GM23338 (cell line): ENCODE results near the gene SORCS3. TPM values are rescaled to one million over a fixed set of nuclear protein-coding genes. Genes with fewer than 3 reads are reported as not detected.

Experiments used
- ATAC-seq: fragments of 200-7000 bp; cut with Tn5 transposase; 3 replicates; pipeline ENCODE4 v1.9.1; 2020
- DNase-seq: peaks from one replicate; pipeline ENCODE4 v3.0.0-alpha.2; 2015; ENCODE audit warnings: low spot score
- H2AFZ ChIP-seq: fragments of 200-600 bp; sonication (generic); 2 replicates; pipeline ENCODE4 v1.8.0; 2016; ENCODE audit warnings: antibody characterized with exemption, mild to moderate bottlenecking, moderate library complexity
- H3F3A ChIP-seq: fragments of 200-600 bp; sonication (generic); replicated peaks from 2 replicates; pipeline ENCODE4 v1.8.0; 2017; ENCODE audit warnings: antibody characterized with exemption, mixed run types, low read depth
- H3K27ac ChIP-seq: fragments of 200-600 bp; sonication (generic); 2 replicates; pipeline ENCODE4 v1.6.1; 2016; ENCODE audit warnings: low read depth
- H3K27me3 ChIP-seq: fragments of 200-600 bp; sonication (generic); 2 replicates; pipeline ENCODE4 v1.8.0; 2016; ENCODE audit warnings: mild to moderate bottlenecking, mixed run types, moderate library complexity; ENCODE audit not compliant: insufficient read depth
- H3K36me3 ChIP-seq: fragments of 200-600 bp; sonication (generic); 2 replicates; pipeline ENCODE4 v1.8.0; 2016; ENCODE audit warnings: mild to moderate bottlenecking; ENCODE audit not compliant: insufficient read depth
- H3K4me1 ChIP-seq: fragments of 200-600 bp; sonication (generic); 2 replicates; pipeline ENCODE4 v1.8.0; 2016; ENCODE audit warnings: mild to moderate bottlenecking, moderate library complexity; ENCODE audit not compliant: insufficient read depth
- H3K4me2 ChIP-seq: fragments of 200-600 bp; sonication (generic); 2 replicates; pipeline ENCODE4 v1.7.1; 2017; ENCODE audit warnings: mixed run types
- H3K4me3 ChIP-seq: fragments of 200-600 bp; sonication (generic); 2 replicates; pipeline ENCODE4 v1.6.1; 2016; ENCODE audit warnings: mixed run types
- H3K79me2 ChIP-seq: fragments of 200-600 bp; sonication (generic); replicated peaks from 2 replicates; pipeline ENCODE4 v1.8.0; 2017; ENCODE audit warnings: mild to moderate bottlenecking; ENCODE audit not compliant: insufficient read depth
- H3K9me2 ChIP-seq: fragments of 200-600 bp; sonication (generic); 2 replicates; pipeline ENCODE4 v1.8.0; 2017; ENCODE audit not compliant: insufficient read depth
- H4K20me1 ChIP-seq: fragments of 200-600 bp; sonication (generic); replicated peaks from 2 replicates; pipeline ENCODE4 v1.8.0; 2017; ENCODE audit warnings: mild to moderate bottlenecking; ENCODE audit not compliant: insufficient read depth
- H3K27ac Mint-ChIP-seq: 2 replicates; pipeline ENCODE4 v1.8.0; 2020; ENCODE audit warnings: inconsistent platforms, mild to moderate bottlenecking, moderate library complexity, mixed read lengths
- H3K27me3 Mint-ChIP-seq: 3 replicates; pipeline ENCODE4 v1.8.0; 2022; ENCODE audit warnings: low read depth, mild to moderate bottlenecking, moderate library complexity, mixed read lengths, inconsistent platforms; ENCODE audit not compliant: insufficient read depth, poor library complexity
- H3K36me3 Mint-ChIP-seq: 3 replicates; pipeline ENCODE4 v1.8.0; 2021; ENCODE audit warnings: low read depth, mild to moderate bottlenecking, inconsistent platforms, moderate library complexity, mixed read lengths
- H3K4me1 Mint-ChIP-seq: 3 replicates; pipeline ENCODE4 v1.8.0; 2020; ENCODE audit warnings: mild to moderate bottlenecking, inconsistent platforms, mixed read lengths
- H3K4me3 Mint-ChIP-seq: 3 replicates; pipeline ENCODE4 v1.8.0; 2021; ENCODE audit warnings: moderate library complexity, mild to moderate bottlenecking, inconsistent platforms, mixed read lengths
- H3K9me3 Mint-ChIP-seq: 3 replicates; pipeline ENCODE4 v1.8.0; 2020; ENCODE audit warnings: moderate library complexity, mild to moderate bottlenecking, inconsistent platforms, mixed read lengths
- CREB1 ChIP-seq: fragments of 250-450 bp; sonication (Bioruptor Pico); IDR thresholded peaks from 2 replicates; pipeline ENCODE4 v1.5.0; 2020; ENCODE audit warnings: low read depth, mild to moderate bottlenecking, moderate library complexity
- JUNB ChIP-seq: IDR thresholded peaks from one replicate; pipeline ENCODE4 v1.6.1; 2016; ENCODE audit warnings: antibody characterized with exemption; ENCODE audit not compliant: unreplicated experiment
- NANOG ChIP-seq: IDR thresholded peaks from 2 replicates; pipeline ENCODE4 v1.6.1; 2016; ENCODE audit warnings: antibody characterized with exemption, borderline replicate concordance
- STAT1 ChIP-seq: IDR thresholded peaks from one replicate; pipeline ENCODE4 v1.6.1; 2016; ENCODE audit warnings: antibody characterized with exemption; ENCODE audit not compliant: unreplicated experiment
- ZNF331 ChIP-seq: fragments of 250-450 bp; sonication (Bioruptor Pico); IDR thresholded peaks from 2 replicates; pipeline ENCODE4 v1.5.0; 2020; ENCODE audit warnings: low read depth, mild to moderate bottlenecking, moderate library complexity
- polyA plus RNA-seq: library from polyadenylated mRNA; unstranded; fragments of >200 nt; fragmentation: Nextera tagmentation; extraction: Ambion mirVana; gene quantifications from 2 replicates; pipeline ENCODE4 v1.2.1, GENCODE V29; 2016
- total RNA-seq: library from RNA; depleted of rRNA; stranded (reverse); fragments of >200 nt; shearing (Covaris generic); gene quantifications from 2 replicates; pipeline ENCODE4 v1.2.3, GENCODE V29; 2014
- TF ChIP-seq, protein P1 (sequence below): fragments of 250-450 bp; sonication (Bioruptor Pico); IDR thresholded peaks from 2 replicates; pipeline ENCODE4 v1.5.0; 2020; ENCODE audit warnings: mild to moderate bottlenecking, moderate library complexity
- TF ChIP-seq, protein P2 (sequence below): IDR thresholded peaks from one replicate; pipeline ENCODE4 v1.6.1; 2018; ENCODE audit warnings: antibody characterized with exemption; ENCODE audit not compliant: unreplicated experiment

The SORCS3 gene
- total and polyA plus RNA-seq, 2 experiments from 2014 or later = 0.37 to 1.4 TPM

DNA sequence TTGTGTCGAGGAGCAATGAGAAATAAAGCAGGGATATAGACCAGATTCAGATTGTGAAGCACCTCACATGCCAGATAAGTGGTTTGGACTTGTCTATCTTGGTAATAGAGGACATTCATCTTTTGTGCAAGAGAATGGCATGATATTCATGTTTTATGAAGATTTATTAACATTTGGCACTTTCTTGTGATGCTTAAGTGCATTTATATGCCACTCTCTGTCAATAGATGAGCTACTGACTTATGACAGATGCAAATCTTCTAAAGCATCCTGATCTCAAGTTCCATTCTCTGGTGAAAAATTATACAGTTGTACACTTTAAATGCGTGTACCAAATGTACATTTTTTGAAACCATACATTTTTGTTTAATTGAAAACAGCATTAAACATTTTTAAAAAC lies 415.3 kb downstream of the SORCS3 start (continued):
- TF ChIP-seq, protein P1, sequence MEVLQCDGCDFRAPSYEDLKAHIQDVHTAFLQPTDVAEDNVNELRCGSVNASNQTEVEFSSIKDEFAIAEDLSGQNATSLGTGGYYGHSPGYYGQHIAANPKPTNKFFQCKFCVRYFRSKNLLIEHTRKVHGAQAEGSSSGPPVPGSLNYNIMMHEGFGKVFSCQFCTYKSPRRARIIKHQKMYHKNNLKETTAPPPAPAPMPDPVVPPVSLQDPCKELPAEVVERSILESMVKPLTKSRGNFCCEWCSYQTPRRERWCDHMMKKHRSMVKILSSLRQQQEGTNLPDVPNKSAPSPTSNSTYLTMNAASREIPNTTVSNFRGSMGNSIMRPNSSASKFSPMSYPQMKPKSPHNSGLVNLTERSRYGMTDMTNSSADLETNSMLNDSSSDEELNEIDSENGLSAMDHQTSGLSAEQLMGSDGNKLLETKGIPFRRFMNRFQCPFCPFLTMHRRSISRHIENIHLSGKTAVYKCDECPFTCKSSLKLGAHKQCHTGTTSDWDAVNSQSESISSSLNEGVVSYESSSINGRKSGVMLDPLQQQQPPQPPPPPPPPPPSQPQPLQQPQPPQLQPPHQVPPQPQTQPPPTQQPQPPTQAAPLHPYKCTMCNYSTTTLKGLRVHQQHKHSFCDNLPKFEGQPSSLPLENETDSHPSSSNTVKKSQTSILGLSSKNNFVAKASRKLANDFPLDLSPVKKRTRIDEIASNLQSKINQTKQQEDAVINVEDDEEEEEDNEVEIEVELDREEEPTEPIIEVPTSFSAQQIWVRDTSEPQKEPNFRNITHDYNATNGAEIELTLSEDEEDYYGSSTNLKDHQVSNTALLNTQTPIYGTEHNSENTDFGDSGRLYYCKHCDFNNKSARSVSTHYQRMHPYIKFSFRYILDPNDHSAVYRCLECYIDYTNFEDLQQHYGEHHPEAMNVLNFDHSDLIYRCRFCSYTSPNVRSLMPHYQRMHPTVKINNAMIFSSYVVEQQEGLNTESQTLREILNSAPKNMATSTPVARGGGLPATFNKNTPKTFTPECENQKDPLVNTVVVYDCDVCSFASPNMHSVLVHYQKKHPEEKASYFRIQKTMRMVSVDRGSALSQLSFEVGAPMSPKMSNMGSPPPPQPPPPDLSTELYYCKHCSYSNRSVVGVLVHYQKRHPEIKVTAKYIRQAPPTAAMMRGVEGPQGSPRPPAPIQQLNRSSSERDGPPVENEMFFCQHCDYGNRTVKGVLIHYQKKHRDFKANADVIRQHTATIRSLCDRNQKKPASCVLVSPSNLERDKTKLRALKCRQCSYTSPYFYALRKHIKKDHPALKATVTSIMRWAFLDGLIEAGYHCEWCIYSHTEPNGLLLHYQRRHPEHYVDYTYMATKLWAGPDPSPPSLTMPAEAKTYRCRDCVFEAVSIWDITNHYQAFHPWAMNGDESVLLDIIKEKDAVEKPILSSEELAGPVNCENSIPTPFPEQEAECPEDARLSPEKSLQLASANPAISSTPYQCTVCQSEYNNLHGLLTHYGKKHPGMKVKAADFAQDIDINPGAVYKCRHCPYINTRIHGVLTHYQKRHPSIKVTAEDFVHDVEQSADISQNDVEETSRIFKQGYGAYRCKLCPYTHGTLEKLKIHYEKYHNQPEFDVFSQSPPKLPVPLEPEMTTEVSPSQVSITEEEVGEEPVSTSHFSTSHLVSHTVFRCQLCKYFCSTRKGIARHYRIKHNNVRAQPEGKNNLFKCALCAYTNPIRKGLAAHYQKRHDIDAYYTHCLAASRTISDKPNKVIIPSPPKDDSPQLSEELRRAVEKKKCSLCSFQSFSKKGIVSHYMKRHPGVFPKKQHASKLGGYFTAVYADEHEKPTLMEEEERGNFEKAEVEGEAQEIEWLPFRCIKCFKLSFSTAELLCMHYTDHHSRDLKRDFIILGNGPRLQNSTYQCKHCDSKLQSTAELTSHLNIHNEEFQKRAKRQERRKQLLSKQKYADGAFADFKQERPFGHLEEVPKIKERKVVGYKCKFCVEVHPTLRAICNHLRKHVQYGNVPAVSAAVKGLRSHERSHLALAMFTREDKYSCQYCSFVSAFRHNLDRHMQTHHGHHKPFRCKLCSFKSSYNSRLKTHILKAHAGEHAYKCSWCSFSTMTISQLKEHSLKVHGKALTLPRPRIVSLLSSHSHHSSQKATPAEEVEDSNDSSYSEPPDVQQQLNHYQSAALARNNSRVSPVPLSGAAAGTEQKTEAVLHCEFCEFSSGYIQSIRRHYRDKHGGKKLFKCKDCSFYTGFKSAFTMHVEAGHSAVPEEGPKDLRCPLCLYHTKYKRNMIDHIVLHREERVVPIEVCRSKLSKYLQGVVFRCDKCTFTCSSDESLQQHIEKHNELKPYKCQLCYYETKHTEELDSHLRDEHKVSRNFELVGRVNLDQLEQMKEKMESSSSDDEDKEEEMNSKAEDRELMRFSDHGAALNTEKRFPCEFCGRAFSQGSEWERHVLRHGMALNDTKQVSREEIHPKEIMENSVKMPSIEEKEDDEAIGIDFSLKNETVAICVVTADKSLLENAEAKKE (CRISPR knock-in tag) = no peak

- no peaks in the 10 kb centered on the region for H3K36me3 Mint-ChIP-seq
- no peaks in the 10 kb centered on the region for H3K9me2 ChIP-seq
- H3K4me1 ChIP-seq = no peaks in the 10 kb centered on the region
- no peaks in the 10 kb centered on the region for H3K27me3 Mint-ChIP-seq
- no peaks in the 10 kb centered on the region for H3F3A ChIP-seq
- H3K27ac Mint-ChIP-seq = no peak overlapping the region
- H3K36me3 ChIP-seq = no peaks in the 10 kb centered on the region
- no peak for ATAC-seq
- no peak overlapping the region for H2AFZ ChIP-seq
- no peak overlapping the region for H3K4me3 ChIP-seq
- no peaks in the 10 kb centered on the region for H3K27me3 ChIP-seq
- H3K4me1 Mint-ChIP-seq = no peaks in the 10 kb centered on the region
- no peak for DNase-seq
- H3K79me2 ChIP-seq = no peaks in the 10 kb centered on the region
- no peak overlapping the region for H3K4me3 Mint-ChIP-seq
- no peaks in the 10 kb centered on the region for H3K9me3 Mint-ChIP-seq
- no peak overlapping the region for H3K27ac ChIP-seq
- H4K20me1 ChIP-seq = no peaks in the 10 kb centered on the region
- H3K4me2 ChIP-seq = no peak overlapping the region
- TF ChIP-seq NANOG (no peak), STAT1 (no peak), JUNB (no peak), CREB1 (CRISPR knock-in tag) (no peak), ZNF331 (CRISPR knock-in tag) (no peak)
- TF ChIP-seq, protein P1 (CRISPR knock-in tag) = no peak
- TF ChIP-seq, protein P2, sequence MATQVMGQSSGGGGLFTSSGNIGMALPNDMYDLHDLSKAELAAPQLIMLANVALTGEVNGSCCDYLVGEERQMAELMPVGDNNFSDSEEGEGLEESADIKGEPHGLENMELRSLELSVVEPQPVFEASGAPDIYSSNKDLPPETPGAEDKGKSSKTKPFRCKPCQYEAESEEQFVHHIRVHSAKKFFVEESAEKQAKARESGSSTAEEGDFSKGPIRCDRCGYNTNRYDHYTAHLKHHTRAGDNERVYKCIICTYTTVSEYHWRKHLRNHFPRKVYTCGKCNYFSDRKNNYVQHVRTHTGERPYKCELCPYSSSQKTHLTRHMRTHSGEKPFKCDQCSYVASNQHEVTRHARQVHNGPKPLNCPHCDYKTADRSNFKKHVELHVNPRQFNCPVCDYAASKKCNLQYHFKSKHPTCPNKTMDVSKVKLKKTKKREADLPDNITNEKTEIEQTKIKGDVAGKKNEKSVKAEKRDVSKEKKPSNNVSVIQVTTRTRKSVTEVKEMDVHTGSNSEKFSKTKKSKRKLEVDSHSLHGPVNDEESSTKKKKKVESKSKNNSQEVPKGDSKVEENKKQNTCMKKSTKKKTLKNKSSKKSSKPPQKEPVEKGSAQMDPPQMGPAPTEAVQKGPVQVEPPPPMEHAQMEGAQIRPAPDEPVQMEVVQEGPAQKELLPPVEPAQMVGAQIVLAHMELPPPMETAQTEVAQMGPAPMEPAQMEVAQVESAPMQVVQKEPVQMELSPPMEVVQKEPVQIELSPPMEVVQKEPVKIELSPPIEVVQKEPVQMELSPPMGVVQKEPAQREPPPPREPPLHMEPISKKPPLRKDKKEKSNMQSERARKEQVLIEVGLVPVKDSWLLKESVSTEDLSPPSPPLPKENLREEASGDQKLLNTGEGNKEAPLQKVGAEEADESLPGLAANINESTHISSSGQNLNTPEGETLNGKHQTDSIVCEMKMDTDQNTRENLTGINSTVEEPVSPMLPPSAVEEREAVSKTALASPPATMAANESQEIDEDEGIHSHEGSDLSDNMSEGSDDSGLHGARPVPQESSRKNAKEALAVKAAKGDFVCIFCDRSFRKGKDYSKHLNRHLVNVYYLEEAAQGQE = no peak
Observed at GRCh38 chr10:105062951-105063350, 421.9 kb downstream of the SORCS3 start.
